HG03571 (cell line): ENCODE results near the gene NCK1.
"Not testable (repeated sequence)": the region's sequence is repeated elsewhere in the genome, so short reads cannot be mapped to it uniquely, and the experiment has no call there.

Experiments used
- ATAC-seq: cut with Tn5 transposase; IDR thresholded peaks from one replicate; pipeline ENCODE4 v1.9.1; 2021; ENCODE audit not compliant: unreplicated experiment

Gene NCK1

DNA sequence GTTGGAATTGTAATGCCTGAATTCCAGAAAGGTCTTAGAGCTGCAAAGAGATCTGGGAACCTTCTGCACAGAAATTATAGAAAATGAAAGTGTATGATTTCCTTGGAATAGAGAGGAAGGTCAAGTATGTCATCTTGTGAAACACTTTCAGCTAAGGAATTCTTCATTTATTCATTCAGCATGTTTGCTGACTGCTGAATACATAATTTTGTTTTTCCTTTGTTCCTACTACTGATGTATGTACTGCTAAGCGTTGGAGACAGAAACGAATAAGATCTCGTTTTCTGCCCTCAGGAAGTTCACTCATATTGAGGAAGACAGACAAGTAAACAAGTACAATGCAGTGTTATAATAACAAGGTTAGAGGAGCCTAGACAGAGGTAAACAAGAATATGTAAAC, 81.4 kb downstream of the NCK1 start:
- no peak for ATAC-seq

DNA sequence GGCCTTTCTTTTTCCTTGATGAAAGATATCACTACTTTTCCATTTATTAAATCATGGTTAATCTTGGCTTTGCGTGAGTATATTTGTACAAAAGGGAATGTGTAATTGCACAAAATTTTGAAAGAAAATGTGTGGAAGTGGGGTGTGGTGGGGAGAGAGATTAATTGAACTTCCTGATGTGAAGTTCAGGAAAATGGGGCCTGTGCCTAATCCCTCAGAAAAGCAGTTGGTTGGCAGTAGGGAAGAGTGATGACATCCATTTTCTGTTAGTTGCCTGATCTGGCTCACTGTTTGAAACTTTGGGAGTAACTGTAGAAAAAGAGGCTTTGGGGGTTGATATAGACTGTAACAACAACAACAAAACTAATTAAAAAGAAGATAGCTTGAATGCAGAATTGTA, 85.0 kb downstream of the NCK1 start:
- ATAC-seq = no peak

- ATAC-seq = no peak
Observed at GRCh38 chr3:136947477-136947876, 85.5 kb downstream of the NCK1 start.

DNA sequence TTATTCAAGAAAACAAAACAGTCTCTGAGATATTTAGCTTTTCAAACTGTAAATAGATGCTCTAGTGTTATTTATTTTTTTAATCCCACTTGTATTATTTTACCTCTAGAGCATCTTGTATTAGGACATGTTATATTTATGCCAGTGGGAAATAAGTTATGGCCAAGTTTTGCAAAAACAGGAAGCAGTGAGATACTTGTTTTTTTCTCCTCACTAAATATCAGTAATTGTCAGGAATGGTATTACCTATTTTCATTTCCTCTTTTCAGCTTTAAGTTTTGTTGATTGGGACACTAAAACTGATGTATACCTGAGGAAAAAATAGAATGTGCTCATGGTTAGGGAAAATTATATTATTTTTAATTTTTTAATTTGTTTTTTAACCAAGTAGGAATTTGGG, 87.1 kb downstream of the NCK1 start:
- no peak for ATAC-seq

GRCh38 chr3:136949708-136950107, 87.7 kb downstream of the NCK1 start:
- no peak for ATAC-seq

DNA sequence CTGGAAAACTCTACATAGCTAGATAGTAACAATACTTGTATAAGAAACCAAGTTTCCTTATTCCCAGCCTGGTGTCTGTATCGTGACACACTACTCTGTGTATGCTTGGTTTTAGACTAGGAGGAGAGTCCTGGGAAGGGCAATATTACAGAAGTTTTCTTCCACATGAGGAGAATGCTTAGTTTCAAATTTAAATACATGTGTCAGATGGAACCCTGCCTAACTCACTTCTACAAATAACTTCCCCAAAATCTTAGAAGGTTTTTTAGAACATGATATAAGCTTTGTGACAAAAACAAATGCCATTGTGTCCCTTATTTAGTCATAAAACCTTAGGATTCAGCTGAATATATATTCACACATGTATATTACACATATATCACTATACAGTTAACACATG, 88.6 kb downstream of the NCK1 start:
- ATAC-seq = no peak

- no peak for ATAC-seq
Observed at GRCh38 chr3:136952292-136952691, 90.3 kb downstream of the NCK1 start.

- ATAC-seq = no peak
Observed at GRCh38 chr3:136954251-136954650, 92.2 kb downstream of the NCK1 start.

GRCh38 chr3:136954980-136955780, 93.2 kb downstream of the NCK1 start:
- no peak for ATAC-seq

GRCh38 chr3:136955813-136956212, 93.8 kb downstream of the NCK1 start:
- ATAC-seq = no peak

DNA sequence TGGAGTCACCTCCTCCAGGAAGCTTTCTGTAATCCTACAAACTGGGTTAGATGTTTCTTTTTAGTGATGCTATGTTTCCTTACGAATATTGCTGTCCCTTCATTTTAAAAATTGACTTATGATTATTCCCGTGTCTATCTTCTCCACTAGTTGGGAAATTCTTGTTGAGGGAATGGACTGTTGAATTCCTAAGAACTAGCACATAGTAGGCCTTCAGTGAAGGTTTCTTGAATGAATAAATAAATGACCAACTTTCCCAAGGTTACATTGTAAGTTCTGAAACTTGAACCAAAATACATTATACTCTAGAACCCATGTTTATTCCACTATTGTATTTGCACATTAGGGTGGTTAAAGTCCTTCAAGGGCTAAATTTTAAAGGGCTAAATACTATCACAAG, 95.0 kb downstream of the NCK1 start:
- no peak for ATAC-seq

GRCh38 chr3:136957751-136958288, 95.8 kb downstream of the NCK1 start, which contains the start of gene IL20RB:
IL20RB (plus strand) TSS chr3:136957983; CDS start chr3:136958114, 131 bp downstream.
- ATAC-seq = no peak

DNA sequence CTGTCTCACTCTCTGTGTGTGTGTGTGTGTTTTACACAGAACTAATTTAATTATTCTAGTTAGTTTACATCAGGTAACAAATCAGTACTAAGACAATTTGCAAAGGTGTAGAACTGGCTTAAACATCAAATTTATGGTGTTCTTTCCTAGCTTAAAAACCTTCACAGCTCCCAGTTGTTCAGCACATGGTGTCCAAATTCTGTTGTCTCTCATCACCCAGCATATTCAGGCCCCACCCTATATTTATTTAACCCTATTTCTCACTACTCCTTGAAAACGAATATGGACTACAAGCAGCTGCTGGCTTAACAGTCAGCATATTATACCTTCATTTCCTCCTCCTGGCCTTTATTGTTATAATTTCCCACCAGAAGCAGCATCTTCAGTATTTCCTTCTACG, 96.9 kb downstream of the NCK1 start:
- ATAC-seq = no peak

DNA sequence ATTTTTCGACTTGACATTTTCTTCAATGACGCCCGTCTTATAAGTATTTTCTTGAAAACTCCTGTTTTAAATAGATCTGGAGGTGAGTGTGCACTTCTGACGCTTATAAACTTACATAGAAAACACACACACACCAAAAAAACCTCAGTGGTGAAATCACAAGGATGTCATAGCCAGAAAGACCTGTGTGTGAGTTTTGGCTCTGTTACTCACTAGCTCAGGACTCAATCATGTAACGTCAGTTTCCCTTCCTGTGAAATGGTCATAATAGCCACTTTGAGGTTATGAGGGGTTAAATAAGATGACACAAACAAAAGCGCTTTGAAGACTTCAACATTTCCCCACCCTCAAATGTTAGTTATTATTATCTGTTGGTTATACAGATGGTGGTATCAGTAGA, 97.6 kb downstream of the NCK1 start:
- ATAC-seq = no peak

GRCh38 chr3:136960838-136961836, 99.1 kb downstream of the NCK1 start:
- ATAC-seq = no peak

GRCh38 chr3:136962927-136963326, 100.9 kb downstream of the NCK1 start:
- ATAC-seq = no peak

GRCh38 chr3:136969539-136969938, 107.5 kb downstream of the NCK1 start:
- not testable (repeated sequence) for ATAC-seq

GRCh38 chr3:136973352-136973751, 111.3 kb downstream of the NCK1 start:
- no peak for ATAC-seq

DNA sequence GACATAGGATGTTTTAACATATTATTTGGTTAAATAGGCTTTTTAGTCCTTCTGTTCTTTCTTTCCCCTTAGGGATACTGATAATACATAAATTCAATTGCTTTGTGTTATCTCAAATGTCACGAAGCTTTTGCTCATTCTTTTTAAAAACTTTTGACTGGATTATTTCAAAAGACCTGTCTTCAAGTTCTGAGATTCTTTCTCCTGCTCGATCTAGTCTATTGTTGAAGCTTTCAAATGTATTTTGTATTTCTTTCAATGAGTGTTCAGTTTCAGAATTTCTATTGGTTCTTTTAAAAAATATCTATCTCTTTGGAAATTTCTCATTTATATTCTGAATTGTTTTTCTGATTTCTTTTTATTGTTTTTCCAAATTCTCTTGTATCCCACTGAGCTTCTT, 112.7 kb downstream of the NCK1 start:
- no peak for ATAC-seq

DNA sequence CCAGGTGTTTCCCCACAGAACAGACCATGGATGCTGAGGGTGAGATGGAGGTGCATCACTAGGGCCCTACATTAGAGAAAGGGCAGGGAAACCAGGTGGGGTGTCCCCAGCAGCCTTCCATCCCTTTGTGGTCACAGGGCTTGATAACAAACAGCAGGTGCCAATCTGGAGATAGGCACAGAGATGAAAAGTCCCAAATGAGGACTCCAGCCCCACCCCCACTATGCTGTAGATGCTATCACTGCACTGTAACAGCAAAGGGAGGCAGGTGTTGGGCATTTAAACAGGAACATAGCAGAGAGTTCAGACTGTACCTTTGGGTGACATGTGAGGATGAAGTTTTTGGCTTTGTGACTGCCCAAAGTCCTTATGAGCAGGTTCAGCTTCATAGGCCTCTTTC, 117.2 kb downstream of the NCK1 start:
- no peak for ATAC-seq

GRCh38 chr3:136979684-136980083, 117.7 kb downstream of the NCK1 start:
- no peak for ATAC-seq

DNA sequence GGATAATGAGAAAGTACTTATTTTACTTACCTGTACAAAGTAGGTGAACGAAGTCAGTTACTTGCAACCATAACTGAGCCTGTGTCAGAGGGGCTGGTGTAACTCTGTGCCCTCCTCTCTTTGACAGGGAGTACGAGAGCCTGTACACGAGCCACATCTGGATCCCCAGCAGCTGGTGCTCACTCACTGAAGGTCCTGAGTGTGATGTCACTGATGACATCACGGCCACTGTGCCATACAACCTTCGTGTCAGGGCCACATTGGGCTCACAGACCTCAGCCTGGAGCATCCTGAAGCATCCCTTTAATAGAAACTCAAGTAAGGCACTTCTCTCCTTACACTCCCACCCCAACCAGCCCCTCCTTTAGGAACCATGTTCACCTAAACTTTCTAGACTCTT, 120.0 kb downstream of the NCK1 start:
- ATAC-seq = no peak
